ENCODE measurements around the gene HDAC10.

GRCh38 chr22:50262973-50263617, 12.0 kb upstream of the HDAC10 start:
- no peak for TF ChIP-seq POLR2A (IDR thresholded peaks at IDR 0.05; ENCODE audit: extremely low read depth, insufficient read length)
- TF ChIP-seq, protein P1, sequence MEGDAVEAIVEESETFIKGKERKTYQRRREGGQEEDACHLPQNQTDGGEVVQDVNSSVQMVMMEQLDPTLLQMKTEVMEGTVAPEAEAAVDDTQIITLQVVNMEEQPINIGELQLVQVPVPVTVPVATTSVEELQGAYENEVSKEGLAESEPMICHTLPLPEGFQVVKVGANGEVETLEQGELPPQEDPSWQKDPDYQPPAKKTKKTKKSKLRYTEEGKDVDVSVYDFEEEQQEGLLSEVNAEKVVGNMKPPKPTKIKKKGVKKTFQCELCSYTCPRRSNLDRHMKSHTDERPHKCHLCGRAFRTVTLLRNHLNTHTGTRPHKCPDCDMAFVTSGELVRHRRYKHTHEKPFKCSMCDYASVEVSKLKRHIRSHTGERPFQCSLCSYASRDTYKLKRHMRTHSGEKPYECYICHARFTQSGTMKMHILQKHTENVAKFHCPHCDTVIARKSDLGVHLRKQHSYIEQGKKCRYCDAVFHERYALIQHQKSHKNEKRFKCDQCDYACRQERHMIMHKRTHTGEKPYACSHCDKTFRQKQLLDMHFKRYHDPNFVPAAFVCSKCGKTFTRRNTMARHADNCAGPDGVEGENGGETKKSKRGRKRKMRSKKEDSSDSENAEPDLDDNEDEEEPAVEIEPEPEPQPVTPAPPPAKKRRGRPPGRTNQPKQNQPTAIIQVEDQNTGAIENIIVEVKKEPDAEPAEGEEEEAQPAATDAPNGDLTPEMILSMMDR (IDR thresholded peaks at IDR 0.05; ENCODE audit: low read depth, low read length), result no peak
- no peak for TF ChIP-seq MAX (IDR thresholded peaks at IDR 0.05; ENCODE audit: low read depth, low read length)
